GM06990 (cell line): ENCODE measurements around the gene ALDH1L1.

ENCODE experiments used
- DNase-seq: peaks from one replicate; pipeline ENCODE4 v3.0.0-alpha.2; 2011; ENCODE audit not compliant: insufficient read length; ENCODE audit errors: extremely low read depth
- H3K27me3 ChIP-seq: replicated peaks from 2 replicates; pipeline ENCODE4 v1.6.0; 2011; ENCODE audit warnings: low read length; ENCODE audit not compliant: control insufficient read depth, insufficient read depth
- H3K36me3 ChIP-seq: 2 replicates; pipeline ENCODE4 v1.5.1; 2011; ENCODE audit warnings: low read length; ENCODE audit not compliant: control insufficient read depth, insufficient read depth
- H3K4me3 ChIP-seq: replicated peaks from 2 replicates; pipeline ENCODE4 v1.5.1; 2011; ENCODE audit warnings: low read depth, mild to moderate bottlenecking, control low read depth, low read length
- CTCF ChIP-seq: IDR thresholded peaks from 2 replicates; pipeline ENCODE4 v1.5.1; 2011; ENCODE audit warnings: low read length, control low read depth, mild to moderate bottlenecking, inconsistent platforms; ENCODE audit not compliant: insufficient read depth, poor library complexity, severe bottlenecking

The ALDH1L1 gene

GRCh38 chr3:126180477-126181397, at the start of gene ALDH1L1:
ALDH1L1 (minus strand) TSS chr3:126180586; CDS start chr3:126160979, 19,607 bp downstream.
- Histone ChIP-seq H3K4me3 (no peak within 1 kb of the TSS), H3K27me3 (peaks cover 2% of the 10 kb centered on the region; the same call in 1 of the 2 replicates), H3K36me3 (no peaks in the 10 kb centered on the region)
- no peak for TF ChIP-seq CTCF
- no peak for DNase-seq

GRCh38 chr3:126226374-126226773, 46.0 kb upstream of the ALDH1L1 start:
- H3K27me3 ChIP-seq = no peaks in the 10 kb centered on the region
- no peaks in the 10 kb centered on the region for H3K36me3 ChIP-seq
- H3K4me3 ChIP-seq = no peak overlapping the region
- DNase-seq = no peak
- TF ChIP-seq CTCF = no peak

GRCh38 chr3:126216416-126216815, 36.0 kb upstream of the ALDH1L1 start:
- H3K27me3 ChIP-seq = peaks cover 2% of the 10 kb centered on the region
- no peaks in the 10 kb centered on the region for H3K36me3 ChIP-seq
- TF ChIP-seq CTCF = no peak
- no peak for DNase-seq
- H3K4me3 ChIP-seq = no peak overlapping the region

GRCh38 chr3:126213379-126214028, 33.1 kb upstream of the ALDH1L1 start:
- no peak for DNase-seq
- no peak overlapping the region for H3K4me3 ChIP-seq

More at GRCh38 chr3:126213379-126214028, 33.1 kb upstream of the ALDH1L1 start:
- TF ChIP-seq CTCF = no peak
- Histone ChIP-seq H3K36me3 (no peaks in the 10 kb centered on the region), H3K27me3 (peaks cover 3% of the 10 kb centered on the region)
